ENCODE data around the gene PRR33.

The PRR33 gene

DNA sequence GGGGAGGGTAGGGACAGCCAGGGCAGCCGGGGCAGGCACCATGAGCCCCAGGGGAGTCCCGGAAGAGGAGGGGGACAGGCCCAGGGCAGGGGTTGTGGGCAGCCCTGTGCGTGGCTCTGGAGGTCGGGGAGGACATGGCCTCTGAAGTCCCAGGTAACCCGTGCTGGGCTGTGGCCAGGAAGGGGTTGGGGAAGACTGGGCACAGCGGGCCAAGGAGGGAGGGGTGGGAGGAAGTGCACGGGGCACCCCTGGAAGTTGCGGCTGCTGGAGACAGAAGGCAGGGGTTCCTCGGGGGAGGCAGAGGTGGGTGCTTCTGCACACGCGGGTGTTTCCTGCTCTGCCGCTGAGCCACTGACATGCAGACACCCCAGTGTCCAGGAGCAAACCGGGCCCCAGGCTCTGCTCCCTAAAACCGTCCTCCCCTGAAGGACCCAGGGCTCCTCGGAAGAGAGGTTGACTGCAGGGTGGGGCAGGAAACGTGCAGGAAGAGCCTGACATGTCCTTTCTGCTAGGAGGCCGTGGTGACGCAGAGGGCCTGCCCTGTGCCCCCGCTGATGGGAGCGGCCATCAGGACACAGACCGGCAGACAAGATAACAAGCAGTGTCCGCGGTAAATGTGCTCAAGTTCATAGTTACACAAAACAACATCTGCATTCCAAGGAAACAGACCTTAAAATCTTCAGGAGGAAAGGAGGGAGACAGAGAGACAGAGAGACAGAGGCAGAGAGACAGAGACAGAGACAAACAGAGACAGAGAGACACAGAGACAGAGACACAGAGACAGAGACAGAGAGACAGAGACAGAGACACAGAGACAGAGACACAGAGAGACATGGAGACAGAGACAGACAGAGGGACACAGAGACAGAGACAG, 47.2 kb downstream of the PRR33 start:
- DNase-seq: no peak
- no peaks in the 10 kb centered on the region for H3K9me3 ChIP-seq (ENCODE audit: severe bottlenecking)
- TF ChIP-seq, protein P1, sequence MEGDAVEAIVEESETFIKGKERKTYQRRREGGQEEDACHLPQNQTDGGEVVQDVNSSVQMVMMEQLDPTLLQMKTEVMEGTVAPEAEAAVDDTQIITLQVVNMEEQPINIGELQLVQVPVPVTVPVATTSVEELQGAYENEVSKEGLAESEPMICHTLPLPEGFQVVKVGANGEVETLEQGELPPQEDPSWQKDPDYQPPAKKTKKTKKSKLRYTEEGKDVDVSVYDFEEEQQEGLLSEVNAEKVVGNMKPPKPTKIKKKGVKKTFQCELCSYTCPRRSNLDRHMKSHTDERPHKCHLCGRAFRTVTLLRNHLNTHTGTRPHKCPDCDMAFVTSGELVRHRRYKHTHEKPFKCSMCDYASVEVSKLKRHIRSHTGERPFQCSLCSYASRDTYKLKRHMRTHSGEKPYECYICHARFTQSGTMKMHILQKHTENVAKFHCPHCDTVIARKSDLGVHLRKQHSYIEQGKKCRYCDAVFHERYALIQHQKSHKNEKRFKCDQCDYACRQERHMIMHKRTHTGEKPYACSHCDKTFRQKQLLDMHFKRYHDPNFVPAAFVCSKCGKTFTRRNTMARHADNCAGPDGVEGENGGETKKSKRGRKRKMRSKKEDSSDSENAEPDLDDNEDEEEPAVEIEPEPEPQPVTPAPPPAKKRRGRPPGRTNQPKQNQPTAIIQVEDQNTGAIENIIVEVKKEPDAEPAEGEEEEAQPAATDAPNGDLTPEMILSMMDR (IDR thresholded peaks at IDR 0.05; ENCODE audit: low read depth, low read length): no peak
- H3K27ac ChIP-seq: no peak overlapping the region
- no peak overlapping the region for H3K4me3 ChIP-seq (ENCODE audit: low read depth, low read length)
- peaks cover 100% of the 10 kb centered on the region for H3K27me3 ChIP-seq (ENCODE audit: insufficient read depth, low read depth, severe bottlenecking)
- no peaks in the 10 kb centered on the region for H3K36me3 ChIP-seq

DNA sequence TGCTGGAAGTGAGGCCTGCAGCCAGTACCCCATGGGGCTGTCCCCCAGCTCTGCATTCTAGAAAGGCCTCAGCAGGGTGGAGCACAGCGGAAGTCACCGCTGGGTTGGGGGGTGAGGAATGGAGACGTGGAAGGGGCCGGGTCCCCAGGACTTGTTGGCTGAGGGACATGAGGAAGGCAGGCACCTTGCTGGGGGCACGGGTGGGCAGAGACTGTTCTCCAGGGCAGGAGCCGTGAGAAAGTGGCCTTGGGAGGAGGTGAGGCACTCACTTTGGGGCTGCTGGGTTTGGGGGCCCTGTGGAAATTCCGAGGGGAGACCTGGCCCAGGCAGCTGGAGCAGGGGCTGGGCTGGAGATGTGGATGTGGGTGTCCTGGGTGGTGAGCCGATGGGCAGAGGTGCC, 47.9 kb downstream of the PRR33 start:
- H3K4me3 ChIP-seq (ENCODE audit: low read depth, low read length): no peak overlapping the region
- no peak for DNase-seq
- no peaks in the 10 kb centered on the region for H3K36me3 ChIP-seq
- TF ChIP-seq, protein P1 (IDR thresholded peaks at IDR 0.05; ENCODE audit: low read depth, low read length): no peak
- peaks cover 94% of the 10 kb centered on the region for H3K27me3 ChIP-seq (ENCODE audit: insufficient read depth, low read depth, severe bottlenecking)
- no peaks in the 10 kb centered on the region for H3K9me3 ChIP-seq (ENCODE audit: severe bottlenecking)
- H3K27ac ChIP-seq: no peak overlapping the region

DNA sequence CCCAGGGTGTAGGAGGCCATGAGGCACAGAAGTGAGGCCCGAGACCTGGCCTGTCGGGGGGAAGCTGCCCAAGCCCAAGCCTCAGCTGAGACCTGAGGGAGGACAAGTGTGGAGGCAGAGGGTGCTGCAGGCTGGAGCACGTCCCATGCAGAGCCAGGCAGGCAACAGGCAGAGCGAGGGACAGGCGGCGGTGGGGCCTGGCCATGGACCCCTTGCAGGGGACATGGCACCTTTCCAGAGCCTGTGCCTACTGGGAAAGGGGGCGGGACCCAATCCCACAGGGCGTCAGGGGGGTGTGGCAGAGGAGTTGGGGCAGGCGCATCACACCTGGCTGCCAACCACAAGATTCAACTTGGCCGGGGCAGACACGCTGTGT, 48.6 kb downstream of the PRR33 start:
- no peak for DNase-seq
- Histone ChIP-seq H3K9me3 (ENCODE audit: severe bottlenecking) (no peaks in the 10 kb centered on the region), H3K27me3 (ENCODE audit: insufficient read depth, low read depth, severe bottlenecking) (peaks cover 94% of the 10 kb centered on the region), H3K27ac (no peak overlapping the region), H3K4me3 (ENCODE audit: low read depth, low read length) (no peak overlapping the region), H3K36me3 (no peaks in the 10 kb centered on the region)
- TF ChIP-seq, protein P1 (IDR thresholded peaks at IDR 0.05; ENCODE audit: low read depth, low read length): no peak

DNA sequence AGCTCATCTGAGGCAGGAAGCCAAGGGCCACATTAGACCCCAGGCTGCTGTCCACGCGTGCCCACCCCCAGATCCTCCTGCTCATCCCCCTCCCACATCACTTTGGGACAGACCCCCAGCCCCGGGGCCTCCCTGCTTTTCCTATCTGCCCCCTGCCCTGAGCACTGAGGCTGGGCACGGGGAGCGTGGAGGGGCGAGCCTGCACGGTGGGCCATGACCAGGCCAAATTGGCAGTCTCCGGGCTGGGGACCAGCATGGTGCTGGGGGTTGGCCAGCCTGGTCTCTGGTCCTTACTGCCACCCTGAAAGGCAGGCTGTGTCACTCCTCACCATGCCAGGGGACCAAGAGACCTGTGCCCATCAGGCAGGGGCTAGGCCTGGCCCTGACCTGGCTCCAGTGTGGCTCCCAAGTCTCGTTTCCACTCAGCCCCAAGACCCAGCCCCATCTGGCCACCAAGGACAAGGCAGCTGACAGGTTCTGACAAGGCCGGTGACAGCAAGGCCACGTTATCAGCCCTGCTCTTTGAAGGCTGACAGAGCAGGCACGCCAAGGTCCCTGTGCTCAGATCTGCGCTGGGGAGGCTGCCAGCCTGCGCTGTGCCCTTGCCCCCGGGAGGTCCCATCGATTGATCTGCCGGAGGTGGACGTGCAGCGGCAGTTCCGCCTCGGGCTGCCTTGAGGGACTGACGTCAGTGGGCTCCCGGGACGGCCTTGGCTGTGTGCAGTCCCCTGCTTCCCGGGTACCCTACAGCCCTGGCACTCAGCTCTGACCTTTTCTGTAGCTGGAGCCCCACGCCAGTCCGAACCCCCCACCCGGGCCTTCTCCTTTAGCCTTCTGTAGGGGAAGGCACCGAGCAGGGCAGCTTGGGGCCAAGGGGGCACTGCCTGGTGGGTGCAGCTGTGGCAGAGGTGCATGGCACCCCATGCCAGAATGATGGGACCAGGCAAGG, 49.3 kb downstream of the PRR33 start:
- no peak for DNase-seq
- H3K36me3 ChIP-seq: no peaks in the 10 kb centered on the region
- peaks cover 94% of the 10 kb centered on the region for H3K27me3 ChIP-seq (ENCODE audit: insufficient read depth, low read depth, severe bottlenecking)
- no peak overlapping the region for H3K27ac ChIP-seq
- TF ChIP-seq, protein P1 (IDR thresholded peaks at IDR 0.05; ENCODE audit: low read depth, low read length): no peak
- no peaks in the 10 kb centered on the region for H3K9me3 ChIP-seq (ENCODE audit: severe bottlenecking)
- no peak overlapping the region for H3K4me3 ChIP-seq (ENCODE audit: low read depth, low read length)

DNA sequence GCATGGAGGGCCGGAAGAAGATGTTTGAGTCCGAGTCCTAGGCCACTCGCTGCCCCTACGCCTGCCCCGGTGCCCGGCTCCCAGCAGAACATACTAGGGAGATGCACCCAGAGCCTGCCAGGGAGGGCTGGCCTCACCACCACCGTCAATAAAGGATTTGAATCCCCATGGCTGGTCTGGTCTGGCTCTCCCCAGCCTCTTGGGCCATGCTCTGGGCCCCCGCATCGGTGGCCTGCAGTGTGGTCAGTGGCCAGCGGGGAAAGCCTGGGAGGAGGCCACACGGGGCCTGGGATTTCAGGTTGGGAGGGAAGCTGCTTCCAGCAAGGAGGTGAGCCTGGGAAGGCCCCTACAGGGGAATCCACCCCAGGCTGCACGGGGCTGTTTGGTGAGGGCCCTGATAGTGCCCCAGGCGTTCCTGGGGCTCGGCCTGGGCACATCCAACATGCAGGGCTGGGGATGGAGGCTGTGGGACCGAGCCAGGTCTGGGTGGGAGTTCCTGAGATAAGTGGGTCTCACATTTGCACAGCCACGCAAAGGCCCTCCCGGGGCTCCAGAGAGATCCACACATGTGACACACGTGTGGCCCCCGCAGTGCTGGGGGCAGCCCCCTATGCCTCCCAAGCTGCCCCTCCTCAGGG, 50.1 kb downstream of the PRR33 start:
- Histone ChIP-seq H3K36me3 (no peaks in the 10 kb centered on the region), H3K9me3 (ENCODE audit: severe bottlenecking) (no peaks in the 10 kb centered on the region), H3K27me3 (ENCODE audit: insufficient read depth, low read depth, severe bottlenecking) (peaks cover 94% of the 10 kb centered on the region), H3K27ac (no peak overlapping the region), H3K4me3 (ENCODE audit: low read depth, low read length) (no peak overlapping the region)
- TF ChIP-seq, protein P1 (IDR thresholded peaks at IDR 0.05; ENCODE audit: low read depth, low read length): no peak
- no peak for DNase-seq

All from WERI-Rb-1 (cell line).